ENCODE measurements around the gene SH3BP5L. TPM values are rescaled to one million over a fixed set of nuclear protein-coding genes. Genes with fewer than 3 reads are reported as not detected.
A peak's percentile ranks its signal among the peaks of the same experiment; 100 is the strongest.

SH3BP5L gene
- total and polyA plus RNA-seq, 2 of the 13 experiments (the other 11 are each of a cell fraction or from before 2014, with no cell fraction given) = 10.3 to 14.9 TPM

DNA sequence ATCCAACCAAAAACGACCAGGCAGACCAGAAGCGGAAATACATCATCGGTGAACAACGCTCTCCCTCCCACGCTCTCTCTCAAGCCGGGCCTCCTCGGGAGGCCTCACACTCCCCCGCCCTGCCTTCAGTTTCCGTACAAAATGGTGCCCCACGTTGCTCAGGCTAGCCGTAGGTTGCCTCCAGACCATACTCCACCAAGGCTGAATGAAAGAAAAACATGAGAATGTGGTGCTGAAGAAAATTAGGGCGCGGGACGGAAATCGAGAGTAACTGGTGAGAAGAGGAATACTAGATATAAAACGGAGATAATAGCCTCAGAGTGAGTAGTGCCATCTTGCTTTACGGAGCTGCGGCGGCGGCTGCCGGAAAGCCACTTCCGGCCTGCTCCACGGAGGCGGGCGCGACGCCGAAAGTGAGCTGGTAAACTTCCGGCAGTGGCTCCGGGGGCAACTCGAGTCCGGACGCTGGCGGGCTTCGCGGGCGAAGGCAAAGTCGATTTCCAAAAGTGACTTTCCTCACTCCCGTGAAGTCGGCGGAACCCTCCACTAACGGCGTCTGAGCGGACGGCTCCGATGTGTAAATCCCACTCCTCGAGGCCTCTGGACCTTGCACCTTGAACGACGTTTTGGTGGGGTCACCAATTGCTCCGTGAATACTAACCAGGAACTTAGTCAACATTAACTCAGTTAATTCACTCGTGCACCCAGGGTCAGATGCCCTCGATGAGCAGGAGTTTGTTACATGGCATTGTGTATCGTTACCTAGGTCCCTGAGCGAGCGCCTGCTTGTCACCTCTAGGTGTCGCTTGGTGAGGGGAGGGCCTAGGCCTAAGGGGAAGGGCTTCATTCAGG is at the start of gene SH3BP5L (continued):
- TF ChIP-seq ARID3A (IDR thresholded peaks at IDR 0.05; ENCODE audit: low read depth, low read length) (peak; percentile 43; the same call in 1 of the 2 replicates), ZNF550 (CRISPR knock-in tag; IDR thresholded peaks at IDR 0.05; ENCODE audit: borderline replicate concordance) (no peak), HNF4G (IDR thresholded peaks at IDR 0.05; ENCODE audit: borderline replicate concordance, low read depth, low read length) (no peak; the same call in 1 of the 2 replicates), HNF4G (CRISPR knock-in tag; IDR thresholded peaks at IDR 0.05; ENCODE audit: borderline replicate concordance, low read depth) (peak; percentile 56; the same call in 1 of the 2 replicates), POLR2AphosphoS5 (IDR thresholded peaks at IDR 0.05; ENCODE audit: low read depth, low read length) (peak; percentile 77), ZNF781 (CRISPR knock-in tag; IDR thresholded peaks at IDR 0.05; ENCODE audit: borderline replicate concordance, not compliant biosample characterization) (peak; percentile 78), KLF12 (CRISPR knock-in tag; IDR thresholded peaks at IDR 0.05; ENCODE audit: borderline replicate concordance) (peak; percentile 75; the same call in 1 of the 2 replicates), ZNF570 (CRISPR knock-in tag; IDR thresholded peaks at IDR 0.05; ENCODE audit: borderline replicate concordance) (no peak), FOXK1 (CRISPR knock-in tag; IDR thresholded peaks at IDR 0.05; ENCODE audit: borderline replicate concordance, low read depth) (peak; percentile 69), ZNF816 (CRISPR knock-in tag; IDR thresholded peaks at IDR 0.05; ENCODE audit: borderline replicate concordance) (no peak), ZNF362 (CRISPR knock-in tag; IDR thresholded peaks at IDR 0.05; ENCODE audit: borderline replicate concordance) (peak; percentile 38; the same call in 1 of the 2 replicates), NCOR1 (IDR thresholded peaks at IDR 0.05; ENCODE audit: borderline replicate concordance, low read length) (peak; percentile 82)
- TF ChIP-seq, protein P1, sequence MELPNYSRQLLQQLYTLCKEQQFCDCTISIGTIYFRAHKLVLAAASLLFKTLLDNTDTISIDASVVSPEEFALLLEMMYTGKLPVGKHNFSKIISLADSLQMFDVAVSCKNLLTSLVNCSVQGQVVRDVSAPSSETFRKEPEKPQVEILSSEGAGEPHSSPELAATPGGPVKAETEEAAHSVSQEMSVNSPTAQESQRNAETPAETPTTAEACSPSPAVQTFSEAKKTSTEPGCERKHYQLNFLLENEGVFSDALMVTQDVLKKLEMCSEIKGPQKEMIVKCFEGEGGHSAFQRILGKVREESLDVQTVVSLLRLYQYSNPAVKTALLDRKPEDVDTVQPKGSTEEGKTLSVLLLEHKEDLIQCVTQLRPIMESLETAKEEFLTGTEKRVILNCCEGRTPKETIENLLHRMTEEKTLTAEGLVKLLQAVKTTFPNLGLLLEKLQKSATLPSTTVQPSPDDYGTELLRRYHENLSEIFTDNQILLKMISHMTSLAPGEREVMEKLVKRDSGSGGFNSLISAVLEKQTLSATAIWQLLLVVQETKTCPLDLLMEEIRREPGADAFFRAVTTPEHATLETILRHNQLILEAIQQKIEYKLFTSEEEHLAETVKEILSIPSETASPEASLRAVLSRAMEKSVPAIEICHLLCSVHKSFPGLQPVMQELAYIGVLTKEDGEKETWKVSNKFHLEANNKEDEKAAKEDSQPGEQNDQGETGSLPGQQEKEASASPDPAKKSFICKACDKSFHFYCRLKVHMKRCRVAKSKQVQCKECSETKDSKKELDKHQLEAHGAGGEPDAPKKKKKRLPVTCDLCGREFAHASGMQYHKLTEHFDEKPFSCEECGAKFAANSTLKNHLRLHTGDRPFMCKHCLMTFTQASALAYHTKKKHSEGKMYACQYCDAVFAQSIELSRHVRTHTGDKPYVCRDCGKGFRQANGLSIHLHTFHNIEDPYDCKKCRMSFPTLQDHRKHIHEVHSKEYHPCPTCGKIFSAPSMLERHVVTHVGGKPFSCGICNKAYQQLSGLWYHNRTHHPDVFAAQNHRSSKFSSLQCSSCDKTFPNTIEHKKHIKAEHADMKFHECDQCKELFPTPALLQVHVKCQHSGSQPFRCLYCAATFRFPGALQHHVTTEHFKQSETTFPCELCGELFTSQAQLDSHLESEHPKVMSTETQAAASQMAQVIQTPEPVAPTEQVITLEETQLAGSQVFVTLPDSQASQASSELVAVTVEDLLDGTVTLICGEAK (IDR thresholded peaks at IDR 0.05) = peak; percentile 58; the same call in 1 of the 2 replicates
- TF ChIP-seq, protein P1 (CRISPR knock-in tag; IDR thresholded peaks at IDR 0.05) = no peak; the same call in 1 of the 2 replicates
- TF ChIP-seq, protein P2, sequence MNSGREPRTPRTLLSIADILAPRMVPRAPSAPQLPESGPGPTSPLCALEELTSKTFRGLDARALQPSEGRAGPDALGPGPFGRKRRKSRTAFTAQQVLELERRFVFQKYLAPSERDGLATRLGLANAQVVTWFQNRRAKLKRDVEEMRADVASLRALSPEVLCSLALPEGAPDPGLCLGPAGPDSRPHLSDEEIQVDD (CRISPR knock-in tag; IDR thresholded peaks at IDR 0.05; ENCODE audit: borderline replicate concordance) = 0 out of 2 replicates have a peak, but pooled peaks have one; percentile 56
